Stimulated activated CD4-positive, alpha-beta T cell treated with anti-CD3 and anti-CD28 coated beads, Interleukin-2, amount 100 ng/mL, for 48 hours (primary cell): Measurements from ENCODE around the gene NNT.
A peak's percentile ranks its signal among the peaks of the same experiment; 100 is the strongest.
"Not testable (repeated sequence)": the region's sequence is repeated elsewhere in the genome, so short reads cannot be mapped to it uniquely, and the experiment has no call there.

Experiments used
- DNase-seq, 2 donors: peaks; one replicate each; pipeline ENCODE4 v3.0.0-alpha.2; 2020

The NNT gene

DNA sequence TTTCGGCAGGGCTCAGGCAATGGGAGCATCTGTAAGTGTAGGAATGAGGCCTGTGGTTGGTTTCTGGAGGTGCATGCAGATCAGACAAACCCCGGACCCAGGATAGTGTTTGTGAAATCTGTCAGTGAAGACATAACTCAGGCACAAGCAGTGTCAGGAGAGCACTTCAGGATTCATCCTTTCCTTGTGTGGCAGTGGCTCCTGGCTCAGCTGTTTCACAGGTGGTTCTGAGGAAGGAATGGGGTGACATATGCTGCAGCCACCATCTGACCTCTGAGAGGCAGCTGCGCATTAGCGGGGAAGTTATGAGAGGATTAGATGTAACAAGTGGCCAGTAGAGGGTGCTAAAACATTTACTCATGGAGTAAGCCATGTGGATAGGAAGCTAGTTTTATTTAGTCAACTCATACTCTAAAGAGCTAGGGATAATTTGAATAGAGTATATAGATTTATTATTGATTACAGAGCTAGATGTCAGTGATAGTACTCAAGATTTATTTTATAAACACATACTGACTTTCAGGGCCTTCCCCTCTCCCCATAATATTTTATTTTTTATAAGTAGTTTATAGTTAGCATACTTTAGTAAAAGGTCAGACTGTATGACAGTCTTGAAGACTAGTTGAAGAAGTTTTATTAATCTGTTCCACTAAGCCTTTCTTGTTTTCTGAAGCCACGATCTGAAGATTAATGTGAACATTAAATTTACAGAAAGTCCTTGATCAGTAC lies 28.4 kb downstream of the NNT start:
- DNase-seq = peak; percentile 18 to 20

DNA sequence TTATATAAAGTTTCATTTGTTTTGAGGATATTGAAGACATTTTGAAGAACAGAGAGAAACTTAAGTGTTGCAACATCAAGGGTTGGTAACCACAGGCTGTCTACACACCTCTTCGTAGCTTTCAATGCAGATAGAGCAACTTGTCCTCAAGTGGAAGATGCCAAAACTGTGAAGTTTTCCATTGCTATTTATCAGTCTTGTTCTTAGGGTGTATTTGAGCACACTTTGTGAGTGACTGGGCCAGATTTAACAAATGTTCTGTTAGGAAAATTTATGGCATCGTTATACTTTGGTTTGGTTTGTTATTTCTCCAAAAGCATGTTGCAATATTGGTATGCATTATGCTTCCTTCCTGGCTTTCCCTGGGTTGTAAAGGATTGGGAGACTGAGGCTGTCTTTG lies 31.6 kb downstream of the NNT start:
- DNase-seq = no peak

- no peak for DNase-seq
These were observed 32.4 kb downstream of the NNT start for GRCh38 chr5:43635374-43635773.

DNA sequence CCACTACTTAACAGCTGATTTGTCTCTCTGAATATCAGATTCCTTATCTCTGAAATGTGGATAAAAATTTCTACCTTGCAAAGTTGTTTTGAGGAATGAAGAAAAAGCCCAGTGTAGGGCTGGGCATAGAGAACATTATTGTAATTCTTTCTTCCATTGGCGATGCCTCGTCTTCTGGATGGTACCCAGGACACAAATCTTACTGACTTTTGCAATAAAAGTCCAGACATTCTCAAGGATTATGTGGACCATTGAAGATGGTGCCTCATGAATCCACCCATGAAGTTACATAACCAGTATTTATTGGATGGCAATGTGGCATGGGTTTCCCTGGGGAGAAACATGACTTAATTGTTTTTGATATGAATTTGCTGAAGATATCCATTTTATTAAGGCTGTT lies 33.1 kb downstream of the NNT start:
- DNase-seq = no peak

GRCh38 chr5:43637416-43637815 lies 34.4 kb downstream of the NNT start:
- no peak for DNase-seq

- DNase-seq = no peak
These were observed 35.1 kb downstream of the NNT start for GRCh38 chr5:43638107-43638506.

GRCh38 chr5:43638546-43638945 lies 35.6 kb downstream of the NNT start:
- DNase-seq = no peak

- no peak for DNase-seq
These were observed 36.6 kb downstream of the NNT start for GRCh38 chr5:43639566-43639965.

- no peak for DNase-seq
These were observed 39.4 kb downstream of the NNT start for GRCh38 chr5:43642428-43642827.

DNA sequence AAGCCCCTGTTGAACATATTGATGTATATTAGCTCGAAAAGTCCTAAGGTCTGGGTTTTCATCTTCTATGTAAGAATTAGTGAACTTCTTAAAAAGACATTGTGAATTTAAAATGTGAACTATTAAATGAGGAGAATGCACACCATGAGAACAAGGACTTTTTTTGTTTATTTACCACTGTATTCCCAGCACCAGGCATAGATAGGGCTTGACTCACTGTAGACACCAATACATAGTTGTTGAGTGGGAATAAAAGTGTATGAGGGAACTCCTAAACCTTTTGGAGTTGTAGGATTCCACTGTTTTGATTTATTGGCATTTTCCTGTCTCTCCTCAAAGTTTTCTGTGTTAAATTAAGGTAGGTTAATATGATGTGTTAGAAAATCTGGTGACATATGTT lies 40.3 kb downstream of the NNT start:
- no peak for DNase-seq

- no peak for DNase-seq
These were observed 40.8 kb downstream of the NNT start for GRCh38 chr5:43643750-43644149.

DNA sequence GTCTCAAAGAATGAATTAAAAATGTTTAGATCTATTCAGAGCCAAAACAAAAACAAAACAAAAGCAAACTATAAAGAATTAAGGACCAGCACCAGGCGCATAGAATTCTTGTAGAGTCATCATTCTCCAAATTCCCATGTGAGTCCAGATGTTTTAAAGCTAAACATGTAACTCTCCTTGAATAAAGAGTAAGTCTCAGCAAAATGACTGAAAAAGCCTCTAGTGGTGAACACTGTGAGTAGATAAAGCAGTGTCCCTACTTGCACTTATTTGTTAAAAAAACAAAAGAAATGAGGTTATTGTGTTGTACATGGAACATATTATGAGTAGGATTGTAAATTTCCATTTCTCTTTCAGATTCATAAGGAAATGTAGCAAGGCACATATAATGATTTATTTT lies 44.0 kb downstream of the NNT start:
- DNase-seq = no peak

GRCh38 chr5:43647789-43648188 lies 44.8 kb downstream of the NNT start:
- no peak for DNase-seq

GRCh38 chr5:43648499-43649124 lies 45.6 kb downstream of the NNT start:
- DNase-seq = no peak

- DNase-seq = no peak
These were observed 46.3 kb downstream of the NNT start for GRCh38 chr5:43649256-43649655.

DNA sequence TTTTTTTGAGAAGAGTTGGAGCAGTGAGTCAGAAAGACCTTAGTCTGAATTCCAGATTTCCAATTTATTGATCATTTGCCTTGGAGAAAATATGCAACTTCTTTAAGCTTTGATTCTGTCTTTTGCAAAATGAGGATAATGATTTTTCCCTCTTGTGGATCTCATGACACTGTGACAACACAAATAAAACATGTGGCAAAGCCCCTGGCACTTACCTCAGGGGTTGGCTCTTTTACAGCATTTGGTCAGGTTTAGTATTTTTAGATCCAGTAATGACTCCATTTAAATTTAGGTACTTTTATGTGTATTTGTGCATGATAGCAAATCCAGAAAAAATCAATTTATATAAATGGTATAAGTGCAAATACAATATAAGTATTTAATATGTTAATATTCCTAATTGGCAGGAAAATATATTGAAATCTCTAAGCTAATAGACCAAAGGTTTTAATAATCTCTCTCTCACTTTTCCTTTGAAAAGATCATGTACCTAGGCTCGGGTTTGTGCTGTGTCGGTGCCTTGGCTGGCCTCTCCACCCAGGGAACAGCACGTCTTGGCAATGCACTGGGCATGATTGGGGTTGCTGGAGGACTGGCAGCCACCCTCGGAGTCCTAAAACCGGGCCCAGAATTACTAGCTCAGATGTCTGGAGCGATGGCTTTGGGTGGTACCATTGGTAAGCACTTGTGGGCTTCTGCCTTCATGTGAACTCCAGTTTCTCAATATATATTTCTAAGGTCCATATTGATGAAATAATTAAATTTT lies 49.7 kb downstream of the NNT start:
- DNase-seq = no peak

DNA sequence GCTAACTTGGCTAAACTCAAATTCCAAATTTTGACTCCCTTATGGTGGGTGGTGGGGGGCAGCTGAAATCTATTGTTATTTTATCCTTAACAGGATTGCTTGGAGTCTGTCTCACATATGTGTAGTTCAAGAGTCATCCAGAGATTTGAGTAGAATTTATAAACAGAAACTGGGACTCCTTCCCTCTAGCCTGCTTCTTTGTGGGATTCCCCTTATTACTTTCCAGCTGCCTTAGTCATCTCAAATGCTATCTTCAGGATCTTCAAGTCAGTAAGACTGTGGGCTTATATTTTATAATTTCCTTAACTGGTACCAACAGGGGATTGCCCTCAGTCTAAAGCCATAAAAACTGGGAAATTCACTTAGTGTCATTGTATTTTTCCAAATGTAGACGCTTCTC lies 55.5 kb downstream of the NNT start:
- no peak for DNase-seq

- no peak for DNase-seq
These were observed 56.1 kb downstream of the NNT start for GRCh38 chr5:43659075-43659474.

DNA sequence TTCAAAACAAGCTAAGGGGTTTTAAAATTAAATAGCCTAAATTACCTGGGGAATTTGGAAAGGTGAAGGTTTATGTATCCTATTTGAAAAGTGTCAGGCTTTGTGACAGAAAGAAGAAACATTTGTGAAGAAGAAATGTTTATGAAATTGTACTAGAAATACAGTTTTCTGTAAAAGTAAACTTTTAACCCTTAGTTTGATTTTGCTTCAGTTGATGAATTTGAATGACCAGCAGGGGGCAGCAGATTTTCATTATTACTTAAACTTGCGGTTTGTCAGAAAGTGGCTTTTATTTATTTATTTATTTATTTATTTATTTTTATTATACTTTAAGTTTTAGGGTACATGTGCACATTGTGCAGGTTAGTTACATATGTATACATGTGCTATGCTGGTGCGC lies 58.1 kb downstream of the NNT start:
- DNase-seq = peak; percentile 29 to 43

DNA sequence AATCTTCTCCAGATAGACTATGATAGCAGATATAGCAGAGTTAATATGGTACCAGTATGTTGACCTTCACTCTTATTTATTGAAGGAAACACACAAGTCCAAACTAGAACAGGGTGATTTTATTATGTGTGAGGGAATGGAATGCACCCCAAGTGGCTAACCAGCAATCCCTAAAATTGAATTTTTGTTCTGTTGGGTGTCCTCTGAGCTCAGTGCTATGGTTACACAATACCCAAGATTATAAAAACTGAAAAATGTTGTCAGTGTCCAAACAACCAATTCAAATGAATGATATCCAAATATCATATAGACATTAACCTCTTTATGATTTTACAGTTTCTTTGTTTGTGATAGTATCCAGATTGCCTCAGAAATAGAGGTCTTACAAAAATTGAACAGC lies 60.9 kb downstream of the NNT start:
- no peak for DNase-seq

- no peak for DNase-seq
These were observed 61.6 kb downstream of the NNT start for GRCh38 chr5:43664501-43665040.

DNA sequence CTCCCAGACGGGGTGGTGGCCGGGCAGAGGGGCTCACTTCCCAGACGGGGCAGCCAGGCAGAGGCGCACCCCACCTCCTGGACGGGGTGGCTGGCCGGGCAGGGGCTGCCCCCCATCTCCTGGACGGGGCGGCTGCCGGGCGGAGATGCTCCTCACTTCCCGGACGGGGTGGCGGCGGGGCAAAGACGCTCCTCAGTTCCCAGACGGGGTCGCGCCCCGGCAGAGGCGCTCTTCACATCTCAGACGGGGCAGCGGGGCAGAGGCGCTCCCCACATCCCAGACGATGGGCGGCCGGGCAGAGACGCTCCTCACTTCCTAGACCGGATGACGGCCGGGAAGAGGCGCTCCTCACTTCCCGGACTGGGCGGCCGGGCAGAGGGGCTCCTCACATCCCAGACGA lies 62.8 kb downstream of the NNT start:
- not testable (repeated sequence) for DNase-seq

DNA sequence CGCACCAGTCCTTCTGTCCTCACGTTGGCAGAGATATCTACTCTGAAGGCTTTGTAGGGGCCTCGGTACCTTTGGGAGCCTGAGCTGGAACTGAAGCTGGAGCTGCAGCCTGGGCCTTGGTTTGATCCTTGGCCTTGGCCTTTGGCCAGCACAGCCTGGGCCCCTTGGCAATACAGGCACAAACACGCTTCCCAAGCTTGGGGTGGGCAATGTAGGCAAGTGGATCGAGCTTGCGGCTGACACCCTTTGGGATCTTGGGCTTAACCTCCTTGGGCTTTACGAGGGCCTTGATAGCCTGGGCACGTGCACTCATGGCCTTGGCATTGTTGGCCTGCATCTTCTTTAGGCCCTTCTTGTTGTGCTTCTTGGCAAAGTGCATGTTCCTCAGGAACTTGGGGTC lies 63.7 kb downstream of the NNT start:
- DNase-seq = not testable (repeated sequence)

- not testable (repeated sequence) for DNase-seq
These were observed 64.4 kb downstream of the NNT start for GRCh38 chr5:43667379-43667778.
